NT2/D1 (cell line): ENCODE measurements around the gene CYB561D1.

ENCODE experiments used
- SUZ12 ChIP-seq: IDR thresholded peaks from 2 replicates; pipeline ENCODE4 v1.6.1; 2011; ENCODE audit not compliant: insufficient read length, insufficient read depth; ENCODE audit errors: extremely low read depth
- YY1 ChIP-seq: IDR thresholded peaks from 2 replicates; pipeline ENCODE4 v1.6.1; 2011; ENCODE audit not compliant: insufficient read length, insufficient read depth
- ZNF274 ChIP-seq: IDR thresholded peaks from 2 replicates; pipeline ENCODE4 v1.6.1; 2011; ENCODE audit warnings: mild to moderate bottlenecking, low read depth, low read length

DNA sequence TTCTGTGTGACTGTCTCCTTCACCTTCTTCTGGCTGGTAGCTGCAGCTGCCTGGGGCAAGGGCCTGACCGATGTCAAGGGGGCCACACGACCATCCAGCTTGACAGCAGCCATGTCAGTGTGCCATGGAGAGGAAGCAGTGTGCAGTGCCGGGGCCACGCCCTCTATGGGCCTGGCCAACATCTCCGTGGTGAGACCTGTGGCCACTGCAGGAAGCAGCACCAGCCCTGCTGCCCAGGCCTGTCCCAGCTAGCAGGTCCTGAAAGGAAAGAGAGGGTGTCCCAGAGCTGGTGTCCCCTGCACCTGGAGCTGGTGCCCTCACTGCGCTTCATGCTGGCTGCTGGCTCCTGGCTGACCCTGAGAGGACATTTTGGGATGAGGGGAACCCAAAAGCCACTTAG is 16.1 kb upstream of the CYB561D1 start:
- no peak for TF ChIP-seq SUZ12
- no peak for TF ChIP-seq YY1
- TF ChIP-seq ZNF274, result no peak
